Hematopoietic multipotent progenitor cell treated with erythropoietin and hydrocortisone succinate and interleukin-3 and kit ligand, for 15 days (in vitro differentiated cells): Measurements from ENCODE around the gene CCM2L.

Experiments
- DNase-seq: peaks from one replicate; pipeline ENCODE4 v3.0.0-alpha.2; 2015; ENCODE audit warnings: low spot score

The CCM2L gene

GRCh38 chr20:31996996-31997395 is 13.2 kb upstream of the CCM2L start:
- DNase-seq, result no peak

- no peak for DNase-seq
Observed at GRCh38 chr20:31998246-31998645, 12.0 kb upstream of the CCM2L start.

- no peak for DNase-seq
Observed at GRCh38 chr20:32003325-32003724, 6.9 kb upstream of the CCM2L start.

- no peak for DNase-seq
Observed at GRCh38 chr20:32004963-32005362, 5.3 kb upstream of the CCM2L start.

GRCh38 chr20:32006053-32006452 is 4.2 kb upstream of the CCM2L start:
- DNase-seq, result no peak

- DNase-seq, result no peak
Observed at GRCh38 chr20:32006841-32007786, 3.1 kb upstream of the CCM2L start.

- DNase-seq, result no peak
Observed at GRCh38 chr20:32007787-32008616, 2.2 kb upstream of the CCM2L start.

- DNase-seq, result no peak
Observed at GRCh38 chr20:32009564-32009963, 674 bp upstream of the CCM2L start.

- no peak for DNase-seq
Observed at GRCh38 chr20:32010666-32011065, 428 bp downstream of the CCM2L start.

- DNase-seq, result no peak
Observed at GRCh38 chr20:32012159-32012688, 2.0 kb downstream of the CCM2L start.

- DNase-seq, result no peak
Observed at GRCh38 chr20:32013326-32013725, 3.1 kb downstream of the CCM2L start.

- no peak for DNase-seq
Observed at GRCh38 chr20:32017711-32018251, 7.5 kb downstream of the CCM2L start.

GRCh38 chr20:32018269-32019155 is 8.3 kb downstream of the CCM2L start:
- no peak for DNase-seq

- DNase-seq, result no peak
Observed at GRCh38 chr20:32019156-32019510, 8.9 kb downstream of the CCM2L start.

GRCh38 chr20:32019563-32020463 is 9.6 kb downstream of the CCM2L start:
- DNase-seq, result no peak

- no peak for DNase-seq
Observed at GRCh38 chr20:32021091-32021490, 10.9 kb downstream of the CCM2L start.

GRCh38 chr20:32024683-32025295 is 14.6 kb downstream of the CCM2L start:
- DNase-seq, result no peak

- DNase-seq, result no peak
Observed at GRCh38 chr20:32027643-32028042, 17.4 kb downstream of the CCM2L start.

- no peak for DNase-seq
Observed at GRCh38 chr20:32028647-32029372, 18.6 kb downstream of the CCM2L start.
